HL-60 (cell line): ENCODE results near the gene MOB2.

Source experiments
- DNase-seq, 2 experiments: peaks; one replicate each; pipeline ENCODE4 v3.0.0-alpha.2; 2010 to 2020; ENCODE audit warnings: low read depth in 1 of 2, low spot score in 1 of 2
- H3K27ac ChIP-seq: fragments of 250-450 bp; sonication (Bioruptor Pico); replicated peaks from 2 replicates; pipeline ENCODE4 v1.5.1; 2020; ENCODE audit warnings: mild to moderate bottlenecking, moderate library complexity
- H3K27me3 ChIP-seq: fragments of 250-450 bp; sonication (Bioruptor Pico); 2 replicates; pipeline ENCODE4 v1.5.1; 2021; ENCODE audit warnings: mild to moderate bottlenecking, moderate library complexity; ENCODE audit not compliant: insufficient read depth, poor library complexity, severe bottlenecking
- H3K4me3 ChIP-seq: replicated peaks from 2 replicates; pipeline ENCODE4 v1.5.1; 2011; ENCODE audit warnings: mild to moderate bottlenecking, control low read depth, low read length; ENCODE audit not compliant: insufficient read depth
- CTCF ChIP-seq: IDR thresholded peaks from one replicate; pipeline ENCODE4 v1.5.1; 2011; ENCODE audit warnings: low read length, control low read depth, inconsistent platforms; ENCODE audit not compliant: insufficient read depth
- GABPA ChIP-seq: IDR thresholded peaks from 2 replicates; pipeline ENCODE4 v1.6.1; 2012; ENCODE audit warnings: low read depth
- POLR2AphosphoS5 ChIP-seq: IDR thresholded peaks from 2 replicates; pipeline ENCODE4 v1.6.1; 2012; ENCODE audit warnings: low read depth
- REST ChIP-seq: IDR thresholded peaks from 2 replicates; pipeline ENCODE4 v1.6.1; 2012; ENCODE audit warnings: low read depth; ENCODE audit not compliant: insufficient replicate concordance
- SPI1 ChIP-seq: IDR thresholded peaks from 2 replicates; pipeline ENCODE4 v1.6.1; 2012; ENCODE audit warnings: low read depth, mild to moderate bottlenecking, borderline replicate concordance

Gene MOB2

GRCh38 chr11:1488575-1489180 lies 2.1 kb upstream of the MOB2 start:
- Histone ChIP-seq H3K4me3 (no peak overlapping the region), H3K27me3 (no peaks in the 10 kb centered on the region), H3K27ac (no peak overlapping the region)
- no peak for DNase-seq
- TF ChIP-seq SPI1 (no peak), REST (no peak), CTCF (no peak)

- DNase-seq = no peak
- no peaks in the 10 kb centered on the region for H3K27me3 ChIP-seq
- no peak overlapping the region for H3K27ac ChIP-seq
- no peak overlapping the region for H3K4me3 ChIP-seq
- TF ChIP-seq CTCF (no peak), POLR2AphosphoS5 (no peak), GABPA (no peak), REST (no peak), SPI1 (no peak)
Measured at GRCh38 chr11:1487851-1488574, 1.4 kb upstream of the MOB2 start.

GRCh38 chr11:1487091-1487850 lies 692 bp upstream of the MOB2 start:
- no peak overlapping the region for H3K27ac ChIP-seq
- no peaks in the 10 kb centered on the region for H3K27me3 ChIP-seq
- no peak for DNase-seq
- TF ChIP-seq GABPA (no peak), CTCF (no peak), SPI1 (no peak), REST (no peak), POLR2AphosphoS5 (no peak)
- H3K4me3 ChIP-seq = no peak overlapping the region
